HepG2 (cell line): ENCODE data around the gene CNOT6. TPM values are rescaled to one million over a fixed set of nuclear protein-coding genes. Genes with fewer than 3 reads are reported as not detected.

Experiments used
- ATAC-seq: fragments of 200-7000 bp; cut with Tn5 transposase; 3 replicates; pipeline ENCODE4 v1.9.1; 2020; ENCODE audit warnings: mild to moderate bottlenecking, moderate library complexity
- BruUV-seq: library from RNA; stranded (reverse); fragments of 400-500 nt; replicated peaks from 2 replicates; lab custom pipeline; 2021; lab: Mats Ljungman, UMichigan
- CTCF ChIA-PET: fragments of 300-600 bp; formaldehyde crosslinking; extraction: SDS; loops from one replicate; lab custom pipeline; 2021; ENCODE audit warnings: low total read pairs, inconsistent platforms, low intra/inter-chr PET ratio; lab: Yijun Ruan, JAX
- POLR2A ChIA-PET: fragments of 350-600 bp; sonication (Branson Sonifier 250); formaldehyde crosslinking; loops from one replicate; lab custom pipeline; 2020; ENCODE audit warnings: antibody characterized with exemption, inconsistent platforms; lab: Yijun Ruan, JAX
- DNase-seq: peaks from one replicate; pipeline ENCODE4 v3.0.0-alpha.2; 2015; ENCODE audit warnings: low spot score
- FAIRE-seq: peaks from 3 replicates; lab custom pipeline; 2011; peaks lifted over from hg19 to GRCh38; lab: Jason Lieb, UNC
- H2AFZ ChIP-seq: one replicate; pipeline ENCODE4 v1.6.1; 2011; ENCODE audit warnings: low read length, inconsistent platforms
- H3K27ac ChIP-seq: fragments of 300-600 bp; 3 replicates; pipeline ENCODE4 v1.8.0; 2011; ENCODE audit warnings: mixed run types, mild to moderate bottlenecking, mixed read lengths, low read length, inconsistent platforms; ENCODE audit not compliant: insufficient read depth; ENCODE audit errors: extremely low read length
- H3K27me3 ChIP-seq, 2 experiments: fragments of 200-600 bp in 1 of 2; 2 replicates in 1 of 2; 3 replicates in 1 of 2; pipeline versions ENCODE4 v1.6.0 to v1.8.0; 2011; ENCODE audit warnings: low read length in 2 of 2, mild to moderate bottlenecking in 2 of 2, moderate library complexity in 2 of 2, inconsistent platforms in 1 of 2; ENCODE audit not compliant: insufficient read depth in 2 of 2, control insufficient read depth in 1 of 2
- H3K36me3 ChIP-seq, 2 experiments: fragments of 200-600 bp in 1 of 2; replicated peaks in 1 of 2; 2 replicates in 1 of 2; 3 replicates in 1 of 2; pipeline versions ENCODE4 v1.5.1 to v1.8.0; 2011; ENCODE audit warnings: low read length in 2 of 2, inconsistent platforms in 1 of 2; ENCODE audit not compliant: insufficient read depth in 2 of 2, control insufficient read depth in 1 of 2
- H3K4me1 ChIP-seq: 2 replicates; pipeline ENCODE4 v1.5.1; 2012; ENCODE audit warnings: low read length, inconsistent platforms; ENCODE audit not compliant: insufficient read depth
- H3K4me2 ChIP-seq: 2 replicates; pipeline ENCODE4 v1.6.0; 2011; ENCODE audit warnings: low read depth, low read length, inconsistent platforms
- H3K4me3 ChIP-seq, 3 experiments: fragments of 200-600 bp in 1 of 3; sonication (generic), shearing (Covaris generic) in 1 of 3; replicated peaks in 1 of 3; 2 replicates each; pipeline ENCODE4 v1.5.1; 2011 to 2016; ENCODE audit warnings: low read length in 3 of 3, inconsistent platforms in 2 of 3, low read depth in 2 of 3, mild to moderate bottlenecking in 2 of 3, control low read depth in 1 of 3, mixed read lengths in 1 of 3; ENCODE audit not compliant: insufficient read depth in 1 of 3
- H3K79me2 ChIP-seq: one replicate; pipeline ENCODE4 v1.6.1; 2011; ENCODE audit warnings: low read length, inconsistent platforms; ENCODE audit not compliant: insufficient read depth
- H3K9ac ChIP-seq: 2 replicates; pipeline ENCODE4 v1.6.0; 2011; ENCODE audit warnings: mild to moderate bottlenecking, low read depth, low read length, inconsistent platforms; ENCODE audit not compliant: insufficient read depth
- H3K9me3 ChIP-seq: 2 replicates; pipeline ENCODE4 v1.5.1; 2012; ENCODE audit warnings: mild to moderate bottlenecking, low read length
- H4K20me1 ChIP-seq: 2 replicates; pipeline ENCODE4 v1.6.0; 2011; ENCODE audit warnings: inconsistent platforms, mild to moderate bottlenecking, low read length, moderate library complexity; ENCODE audit not compliant: insufficient read depth
- CAMTA2 ChIP-seq: sonication (generic); formaldehyde crosslinking; IDR thresholded peaks from 2 replicates; pipeline ENCODE4 v1.4.0; 2020; ENCODE audit warnings: mild to moderate bottlenecking, missing genetic modification reagents, borderline replicate concordance
- HOXA3 ChIP-seq: sonication (generic); formaldehyde crosslinking; IDR thresholded peaks from 2 replicates; pipeline ENCODE4 v1.5.0; 2020; ENCODE audit warnings: missing genetic modification reagents
- PITX1 ChIP-seq: sonication (generic); formaldehyde crosslinking; IDR thresholded peaks from 2 replicates; pipeline ENCODE4 v1.5.1; 2020; ENCODE audit warnings: mild to moderate bottlenecking, missing genetic modification reagents
- SALL2 ChIP-seq: sonication (generic); formaldehyde crosslinking; IDR thresholded peaks from 2 replicates; pipeline ENCODE4 v1.8.1; 2023; ENCODE audit warnings: mild to moderate bottlenecking, missing genetic modification reagents, inconsistent platforms
- SP4 ChIP-seq: sonication (generic); formaldehyde crosslinking; IDR thresholded peaks from 2 replicates; pipeline ENCODE4 v1.8.1; 2023; ENCODE audit warnings: mild to moderate bottlenecking, missing genetic modification reagents
- TCF12 ChIP-seq, 2 experiments: fragments of 450-650 bp in 1 of 2; sonication (generic) in 1 of 2; formaldehyde crosslinking in 1 of 2; IDR thresholded peaks; 2 replicates each; pipeline versions ENCODE4 v1.6.1 to v1.8.0; 2017 to 2022; ENCODE audit warnings: antibody characterized with exemption in 1 of 2, mild to moderate bottlenecking in 1 of 2, missing genetic modification reagents in 1 of 2, moderate library complexity in 1 of 2
- ZSCAN25 ChIP-seq: sonication (generic); formaldehyde crosslinking; IDR thresholded peaks from 2 replicates; pipeline ENCODE4 v1.8.0; 2022; ENCODE audit warnings: mild to moderate bottlenecking, missing genetic modification reagents
- WGBS: methylation state at CpG from one replicate; pipeline ENCODE4 v1.1.6; 2017; ENCODE audit warnings: low lambda C conversion rate; 5-methylcytosine and 5-hydroxymethylcytosine counted together
- in situ Hi-C: cut with HindIII; loops from 2 replicates; pipeline ENCODE4 v1.10.0; 2017; ENCODE audit warnings: low pct_unique_long_range_greater_than_20kb; ENCODE audit not compliant: extremely low pct_ligation_motif_present
- intact Hi-C: fragments of 100-400 bp; cut with micrococcal nuclease; formaldehyde crosslinking; loops from one replicate; pipeline ENCODE4 v1.10.0; 2022; ENCODE audit not compliant: unreplicated experiment
- polyA plus RNA-seq, 8 experiments: library from polyadenylated mRNA; depleted of rRNA in 3 of 8; stranded (reverse) in 7 of 8; unstranded in 1 of 8; fragments of >200 nt; fragmentation: Illumina TruSeq in 4 of 8; extraction: Trizol in 4 of 8; gene quantifications; 2 replicates each; pipeline versions ENCODE4 v1.2.1 to v1.2.3, GENCODE V29; 2011 to 2016; ENCODE audit warnings: low read depth in 4 of 8, missing spikeins in 1 of 8, mixed read lengths in 1 of 8; ENCODE audit not compliant: insufficient read depth in 1 of 8
- total RNA-seq, 5 experiments: library from RNA; depleted of rRNA; stranded (reverse); fragments of >200 nt; fragmentation: Illumina TruSeq; extraction: Trizol; gene quantifications; 2 replicates each; pipeline ENCODE4 v1.2.3, GENCODE V29; 2016; ENCODE audit warnings: low read depth in 1 of 5
- TF ChIP-seq, protein P1 (sequence below): sonication (generic); formaldehyde crosslinking; conservative IDR thresholded peaks from 2 replicates; pipeline ENCODE4 v1.4.0; 2020; ENCODE audit warnings: missing genetic modification reagents
- TF ChIP-seq, protein P2 (sequence below): sonication (generic); formaldehyde crosslinking; IDR thresholded peaks from 2 replicates; pipeline ENCODE4 v1.5.1; 2020; ENCODE audit warnings: missing genetic modification reagents, mild to moderate bottlenecking, borderline replicate concordance
- TF ChIP-seq, protein P3 (sequence below): sonication (generic); formaldehyde crosslinking; IDR thresholded peaks from 2 replicates; pipeline ENCODE4 v1.5.1; 2020; ENCODE audit warnings: missing genetic modification reagents, mild to moderate bottlenecking, borderline replicate concordance

The CNOT6 gene
- total and polyA plus RNA-seq, 2 of the 13 experiments (the other 11 are each of a cell fraction or from before 2014, with no cell fraction given) = 8.8 to 9.1 TPM

DNA sequence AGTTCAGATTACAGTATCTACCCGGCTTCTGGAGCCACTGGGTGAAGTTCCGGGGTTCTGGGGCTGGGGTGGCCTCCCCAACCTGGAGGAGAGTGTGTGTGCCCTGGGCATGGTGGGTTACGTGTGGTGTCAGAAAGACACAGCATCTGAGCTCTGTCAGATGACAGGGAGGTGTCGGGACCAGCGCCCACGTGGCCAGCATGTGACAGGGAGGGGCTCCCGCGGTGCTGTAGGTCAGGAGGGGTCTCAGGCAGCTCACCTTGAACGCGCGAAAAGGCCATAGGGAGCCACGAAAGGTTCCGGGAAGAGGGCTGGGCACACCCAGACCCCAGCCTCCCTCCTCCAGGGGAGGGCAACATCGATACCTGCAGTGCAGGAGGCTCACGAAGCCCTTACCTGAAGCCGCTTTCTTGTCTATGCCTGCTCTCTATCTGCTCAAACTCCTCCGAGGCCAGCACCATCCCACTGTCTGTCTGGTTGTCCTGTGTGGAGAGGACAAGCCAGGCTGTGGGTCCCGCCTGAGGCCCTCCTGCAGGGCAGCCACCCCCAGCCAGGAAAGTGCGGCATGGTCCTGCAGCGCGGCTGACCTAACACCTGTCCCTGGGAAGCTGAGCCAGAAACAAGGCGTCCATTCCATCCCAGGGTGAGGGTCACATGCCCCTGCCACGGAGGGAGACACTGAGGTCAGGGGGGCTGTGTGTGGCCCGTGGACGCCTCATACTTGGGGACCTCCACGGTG lies 114.6 kb downstream of the CNOT6 start (continued):
- TF ChIP-seq PITX1 (CRISPR knock-in tag) = no peak

DNA sequence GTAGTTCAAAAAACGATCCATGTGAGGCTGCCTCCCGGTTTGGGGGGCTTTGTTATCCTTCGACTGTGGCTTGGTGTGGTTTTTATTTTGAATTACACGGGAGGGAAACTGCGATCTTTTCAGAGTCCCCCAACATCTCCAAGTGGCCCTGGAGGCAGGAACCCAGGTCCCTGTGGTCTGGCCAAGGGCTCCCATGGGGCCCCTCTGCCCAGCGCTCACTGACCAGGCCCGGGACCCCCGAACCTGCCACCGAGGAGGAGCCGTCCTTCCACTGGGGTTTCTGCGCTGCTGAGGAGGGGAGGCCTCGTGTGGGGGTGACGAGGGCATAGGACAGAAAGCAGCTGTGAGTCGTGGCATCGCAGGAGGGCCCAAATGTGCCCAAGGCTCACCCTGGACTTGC lies 115.2 kb downstream of the CNOT6 start:
- Histone ChIP-seq H2AFZ (no peak overlapping the region), H3K27me3 (peaks cover 13 to 68% of the 10 kb centered on the region in 2 experiments), H3K36me3 (no peaks in the 10 kb centered on the region), H3K9me3 (no peaks in the 10 kb centered on the region), H4K20me1 (no peaks in the 10 kb centered on the region), H3K4me3 (no peak overlapping the region), H3K79me2 (no peaks in the 10 kb centered on the region), H3K27ac (no peak overlapping the region), H3K4me2 (no peak overlapping the region), H3K4me1 (no peaks in the 10 kb centered on the region), H3K9ac (no peak overlapping the region)
- in situ Hi-C loops (no loop called here), intact Hi-C loops (no loop called here)
- 0% methylated on average over 4 of the region's 15 CpGs for WGBS
- POLR2A ChIA-PET = no interaction called here
- no peak for TF ChIP-seq TCF12 (IDR thresholded peaks at IDR 0.05)
- no peak for TF ChIP-seq TCF12 (CRISPR knock-in tag; IDR thresholded peaks at IDR 0.05)
- TF ChIP-seq SP4 (CRISPR knock-in tag) = no peak
- TF ChIP-seq, protein P1, sequence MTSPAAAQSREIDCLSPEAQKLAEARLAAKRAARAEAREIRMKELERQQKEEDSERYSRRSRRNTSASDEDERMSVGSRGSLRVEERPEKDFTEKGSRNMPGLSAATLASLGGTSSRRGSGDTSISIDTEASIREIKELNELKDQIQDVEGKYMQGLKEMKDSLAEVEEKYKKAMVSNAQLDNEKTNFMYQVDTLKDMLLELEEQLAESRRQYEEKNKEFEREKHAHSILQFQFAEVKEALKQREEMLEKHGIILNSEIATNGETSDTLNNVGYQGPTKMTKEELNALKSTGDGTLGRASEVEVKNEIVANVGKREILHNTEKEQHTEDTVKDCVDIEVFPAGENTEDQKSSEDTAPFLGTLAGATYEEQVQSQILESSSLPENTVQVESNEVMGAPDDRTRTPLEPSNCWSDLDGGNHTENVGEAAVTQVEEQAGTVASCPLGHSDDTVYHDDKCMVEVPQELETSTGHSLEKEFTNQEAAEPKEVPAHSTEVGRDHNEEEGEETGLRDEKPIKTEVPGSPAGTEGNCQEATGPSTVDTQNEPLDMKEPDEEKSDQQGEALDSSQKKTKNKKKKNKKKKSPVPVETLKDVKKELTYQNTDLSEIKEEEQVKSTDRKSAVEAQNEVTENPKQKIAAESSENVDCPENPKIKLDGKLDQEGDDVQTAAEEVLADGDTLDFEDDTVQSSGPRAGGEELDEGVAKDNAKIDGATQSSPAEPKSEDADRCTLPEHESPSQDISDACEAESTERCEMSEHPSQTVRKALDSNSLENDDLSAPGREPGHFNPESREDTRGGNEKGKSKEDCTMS (CRISPR knock-in tag) = no peak
- no peak for TF ChIP-seq CAMTA2 (CRISPR knock-in tag)
- TF ChIP-seq, protein P2, sequence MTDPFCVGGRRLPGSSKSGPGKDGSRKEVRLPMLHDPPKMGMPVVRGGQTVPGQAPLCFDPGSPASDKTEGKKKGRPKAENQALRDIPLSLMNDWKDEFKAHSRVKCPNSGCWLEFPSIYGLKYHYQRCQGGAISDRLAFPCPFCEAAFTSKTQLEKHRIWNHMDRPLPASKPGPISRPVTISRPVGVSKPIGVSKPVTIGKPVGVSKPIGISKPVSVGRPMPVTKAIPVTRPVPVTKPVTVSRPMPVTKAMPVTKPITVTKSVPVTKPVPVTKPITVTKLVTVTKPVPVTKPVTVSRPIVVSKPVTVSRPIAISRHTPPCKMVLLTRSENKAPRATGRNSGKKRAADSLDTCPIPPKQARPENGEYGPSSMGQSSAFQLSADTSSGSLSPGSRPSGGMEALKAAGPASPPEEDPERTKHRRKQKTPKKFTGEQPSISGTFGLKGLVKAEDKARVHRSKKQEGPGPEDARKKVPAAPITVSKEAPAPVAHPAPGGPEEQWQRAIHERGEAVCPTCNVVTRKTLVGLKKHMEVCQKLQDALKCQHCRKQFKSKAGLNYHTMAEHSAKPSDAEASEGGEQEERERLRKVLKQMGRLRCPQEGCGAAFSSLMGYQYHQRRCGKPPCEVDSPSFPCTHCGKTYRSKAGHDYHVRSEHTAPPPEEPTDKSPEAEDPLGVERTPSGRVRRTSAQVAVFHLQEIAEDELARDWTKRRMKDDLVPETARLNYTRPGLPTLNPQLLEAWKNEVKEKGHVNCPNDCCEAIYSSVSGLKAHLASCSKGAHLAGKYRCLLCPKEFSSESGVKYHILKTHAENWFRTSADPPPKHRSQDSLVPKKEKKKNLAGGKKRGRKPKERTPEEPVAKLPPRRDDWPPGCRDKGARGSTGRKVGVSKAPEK (CRISPR knock-in tag) = no peak
- no peak for TF ChIP-seq SALL2 (CRISPR knock-in tag)
- TF ChIP-seq, protein P3, sequence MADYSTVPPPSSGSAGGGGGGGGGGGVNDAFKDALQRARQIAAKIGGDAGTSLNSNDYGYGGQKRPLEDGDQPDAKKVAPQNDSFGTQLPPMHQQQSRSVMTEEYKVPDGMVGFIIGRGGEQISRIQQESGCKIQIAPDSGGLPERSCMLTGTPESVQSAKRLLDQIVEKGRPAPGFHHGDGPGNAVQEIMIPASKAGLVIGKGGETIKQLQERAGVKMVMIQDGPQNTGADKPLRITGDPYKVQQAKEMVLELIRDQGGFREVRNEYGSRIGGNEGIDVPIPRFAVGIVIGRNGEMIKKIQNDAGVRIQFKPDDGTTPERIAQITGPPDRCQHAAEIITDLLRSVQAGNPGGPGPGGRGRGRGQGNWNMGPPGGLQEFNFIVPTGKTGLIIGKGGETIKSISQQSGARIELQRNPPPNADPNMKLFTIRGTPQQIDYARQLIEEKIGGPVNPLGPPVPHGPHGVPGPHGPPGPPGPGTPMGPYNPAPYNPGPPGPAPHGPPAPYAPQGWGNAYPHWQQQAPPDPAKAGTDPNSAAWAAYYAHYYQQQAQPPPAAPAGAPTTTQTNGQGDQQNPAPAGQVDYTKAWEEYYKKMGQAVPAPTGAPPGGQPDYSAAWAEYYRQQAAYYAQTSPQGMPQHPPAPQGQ (CRISPR knock-in tag) = no peak
- TF ChIP-seq HOXA3 (CRISPR knock-in tag) = no peak
- no peak for TF ChIP-seq ZSCAN25 (CRISPR knock-in tag)
- ATAC-seq (no peak), FAIRE-seq (no peak), DNase-seq (no peak)
- CTCF ChIA-PET = no interaction called here
- BruUV-seq = no TSS peak
